Loucy (cell line): ENCODE data around the gene OVOL2.

ENCODE experiments used
- H2AFZ ChIP-seq: fragments of 200-600 bp; sonication (generic); 2 replicates; pipeline ENCODE4 v1.6.0; 2016; ENCODE audit warnings: antibody characterized with exemption, mild to moderate bottlenecking, low read length, moderate library complexity
- H3F3A ChIP-seq: fragments of 200-600 bp; 2 replicates; pipeline ENCODE4 v1.6.0; 2016; ENCODE audit warnings: antibody characterized with exemption, low read depth, mild to moderate bottlenecking
- H3K27me3 ChIP-seq: fragments of 200-600 bp; sonication (generic); 2 replicates; pipeline ENCODE4 v1.6.1; 2014; ENCODE audit warnings: low read length, mild to moderate bottlenecking; ENCODE audit not compliant: insufficient read depth, poor library complexity, severe bottlenecking
- H3K36me3 ChIP-seq: fragments of 200-600 bp; sonication (generic); 2 replicates; pipeline ENCODE4 v1.6.1; 2016; ENCODE audit warnings: low read length; ENCODE audit not compliant: insufficient read depth
- H3K4me1 ChIP-seq: fragments of 200-600 bp; sonication (generic); 2 replicates; pipeline ENCODE4 v1.5.1; 2014; ENCODE audit warnings: low read length, mild to moderate bottlenecking; ENCODE audit not compliant: insufficient read depth, poor library complexity, severe bottlenecking
- H3K4me2 ChIP-seq: fragments of 200-600 bp; sonication (generic); 2 replicates; pipeline ENCODE4 v1.6.0; 2014; ENCODE audit warnings: antibody characterized with exemption, low read length, low read depth, mild to moderate bottlenecking; ENCODE audit not compliant: poor library complexity, severe bottlenecking
- H3K4me3 ChIP-seq: fragments of 200-600 bp; sonication (generic); 2 replicates; pipeline ENCODE4 v1.5.1; 2014; ENCODE audit warnings: low read length, mild to moderate bottlenecking, mixed read lengths; ENCODE audit not compliant: poor library complexity, severe bottlenecking
- H3K79me2 ChIP-seq: fragments of 200-600 bp; sonication (generic); 2 replicates; pipeline ENCODE4 v1.6.1; 2014; ENCODE audit warnings: low read length; ENCODE audit not compliant: insufficient read depth
- H3K9ac ChIP-seq: fragments of 200-600 bp; sonication (generic); 2 replicates; pipeline ENCODE4 v1.6.0; 2014; ENCODE audit warnings: mild to moderate bottlenecking, low read depth, low read length, moderate library complexity; ENCODE audit not compliant: poor library complexity, severe bottlenecking
- H3K9me2 ChIP-seq: fragments of 200-600 bp; sonication (generic); replicated peaks from 2 replicates; pipeline ENCODE4 v1.6.1; 2016; ENCODE audit warnings: low read depth, low read length, mixed read lengths
- H3K9me3 ChIP-seq: fragments of 200-600 bp; sonication (generic); 2 replicates; pipeline ENCODE4 v1.6.1; 2014; ENCODE audit warnings: mild to moderate bottlenecking, antibody characterized with exemption, low read length, low read depth; ENCODE audit not compliant: insufficient read depth
- H4K20me1 ChIP-seq: fragments of 200-600 bp; sonication (generic); 2 replicates; pipeline ENCODE4 v1.6.0; 2014; ENCODE audit warnings: antibody characterized with exemption, low read length, mild to moderate bottlenecking; ENCODE audit not compliant: insufficient read depth, poor library complexity, severe bottlenecking
- EZH2phosphoT487 ChIP-seq: fragments of 200-600 bp; IDR thresholded peaks from 2 replicates; pipeline ENCODE4 v1.6.1; 2018; ENCODE audit warnings: antibody characterized with exemption, mild to moderate bottlenecking, moderate library complexity, borderline replicate concordance
- TF ChIP-seq, protein P1 (sequence below): fragments of 200-600 bp; sonication (generic); conservative IDR thresholded peaks from 2 replicates; pipeline ENCODE4 v1.5.1; 2014; ENCODE audit warnings: mild to moderate bottlenecking, antibody characterized with exemption, low read length

The OVOL2 gene

DNA sequence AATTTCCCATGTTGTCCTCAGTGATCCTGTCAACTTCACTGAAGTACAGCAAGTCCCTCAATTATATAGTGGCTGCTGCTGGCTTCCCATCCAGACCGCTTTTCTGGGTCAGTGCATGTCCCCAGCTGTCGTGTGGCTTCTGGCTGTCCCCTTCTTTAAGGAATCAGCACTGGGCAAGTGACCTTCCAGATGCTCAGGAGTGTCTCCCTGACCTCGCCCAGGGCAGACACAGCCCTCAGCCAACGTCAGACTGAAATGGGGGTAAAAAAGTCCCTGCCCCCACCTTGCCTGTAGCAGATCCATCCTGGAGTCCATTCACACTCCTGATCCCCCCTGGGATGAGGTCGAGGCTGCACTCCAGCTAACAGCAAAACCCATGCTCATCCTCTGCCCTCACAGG is 23.7 kb downstream of the OVOL2 start:
- H3K9ac ChIP-seq: no peak overlapping the region
- H3K9me3 ChIP-seq: no peaks in the 10 kb centered on the region
- no peak for TF ChIP-seq EZH2phosphoT487
- TF ChIP-seq, protein P1, sequence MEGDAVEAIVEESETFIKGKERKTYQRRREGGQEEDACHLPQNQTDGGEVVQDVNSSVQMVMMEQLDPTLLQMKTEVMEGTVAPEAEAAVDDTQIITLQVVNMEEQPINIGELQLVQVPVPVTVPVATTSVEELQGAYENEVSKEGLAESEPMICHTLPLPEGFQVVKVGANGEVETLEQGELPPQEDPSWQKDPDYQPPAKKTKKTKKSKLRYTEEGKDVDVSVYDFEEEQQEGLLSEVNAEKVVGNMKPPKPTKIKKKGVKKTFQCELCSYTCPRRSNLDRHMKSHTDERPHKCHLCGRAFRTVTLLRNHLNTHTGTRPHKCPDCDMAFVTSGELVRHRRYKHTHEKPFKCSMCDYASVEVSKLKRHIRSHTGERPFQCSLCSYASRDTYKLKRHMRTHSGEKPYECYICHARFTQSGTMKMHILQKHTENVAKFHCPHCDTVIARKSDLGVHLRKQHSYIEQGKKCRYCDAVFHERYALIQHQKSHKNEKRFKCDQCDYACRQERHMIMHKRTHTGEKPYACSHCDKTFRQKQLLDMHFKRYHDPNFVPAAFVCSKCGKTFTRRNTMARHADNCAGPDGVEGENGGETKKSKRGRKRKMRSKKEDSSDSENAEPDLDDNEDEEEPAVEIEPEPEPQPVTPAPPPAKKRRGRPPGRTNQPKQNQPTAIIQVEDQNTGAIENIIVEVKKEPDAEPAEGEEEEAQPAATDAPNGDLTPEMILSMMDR: no peak
- H3K27me3 ChIP-seq: no peaks in the 10 kb centered on the region
- H3K9me2 ChIP-seq: no peaks in the 10 kb centered on the region
- no peak overlapping the region for H3K4me2 ChIP-seq
- no peaks in the 10 kb centered on the region for H3K79me2 ChIP-seq
- no peaks in the 10 kb centered on the region for H3K4me1 ChIP-seq
- no peaks in the 10 kb centered on the region for H4K20me1 ChIP-seq
- H2AFZ ChIP-seq: no peak overlapping the region
- H3K36me3 ChIP-seq: no peaks in the 10 kb centered on the region
- H3K4me3 ChIP-seq: no peak overlapping the region
- H3F3A ChIP-seq: no peaks in the 10 kb centered on the region

DNA sequence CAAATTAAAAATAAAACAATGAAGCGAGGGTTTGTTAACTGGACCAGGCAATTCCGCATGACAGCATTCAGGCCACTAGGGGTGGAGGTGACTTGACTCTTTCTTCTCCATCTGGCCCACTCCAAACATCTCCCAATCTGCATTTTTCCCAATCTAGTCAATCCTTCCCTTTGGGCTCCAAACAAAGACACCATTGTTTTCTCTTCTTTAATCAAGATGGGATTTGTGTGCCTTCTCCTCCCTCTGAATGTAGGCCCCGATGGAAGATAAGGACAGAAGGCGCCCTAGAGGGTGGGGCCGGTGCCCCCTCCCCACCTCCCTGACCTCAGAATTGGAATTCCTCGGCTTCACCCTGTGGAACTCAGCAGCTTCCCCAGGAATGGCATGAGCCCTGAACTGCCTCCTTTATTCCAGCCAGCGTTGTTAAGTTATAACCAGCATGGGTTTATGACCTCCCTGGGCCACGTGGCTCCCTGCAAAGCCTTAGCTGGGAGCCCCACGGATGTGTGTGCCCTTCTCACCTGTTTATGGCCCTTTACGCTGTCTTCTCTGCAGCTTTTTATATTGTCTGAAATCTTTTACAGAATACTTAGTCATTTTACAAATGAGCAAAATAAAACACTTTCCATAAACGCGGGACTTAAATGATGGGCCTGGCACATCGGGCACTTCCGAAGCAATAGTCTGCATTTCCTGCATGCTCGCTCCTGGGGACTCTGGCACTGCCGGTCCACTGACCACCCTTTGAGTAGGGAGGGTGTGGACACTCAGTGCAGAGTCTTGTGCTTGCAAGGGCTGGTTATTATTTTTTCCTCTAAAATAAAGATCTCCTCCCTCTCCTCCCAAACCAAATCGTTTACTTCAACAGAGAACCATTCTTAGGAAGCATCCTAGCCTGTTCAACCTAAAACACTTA is 24.5 kb downstream of the OVOL2 start:
- Histone ChIP-seq H3K9ac (no peak overlapping the region), H2AFZ (no peak overlapping the region), H3K4me3 (no peak overlapping the region), H3K9me2 (no peaks in the 10 kb centered on the region), H3K4me1 (no peaks in the 10 kb centered on the region), H3F3A (no peaks in the 10 kb centered on the region), H3K9me3 (no peaks in the 10 kb centered on the region), H3K27me3 (no peaks in the 10 kb centered on the region), H4K20me1 (no peaks in the 10 kb centered on the region), H3K4me2 (no peak overlapping the region), H3K36me3 (no peaks in the 10 kb centered on the region), H3K79me2 (no peaks in the 10 kb centered on the region)
- TF ChIP-seq, protein P1: no peak
- TF ChIP-seq EZH2phosphoT487: no peak

DNA sequence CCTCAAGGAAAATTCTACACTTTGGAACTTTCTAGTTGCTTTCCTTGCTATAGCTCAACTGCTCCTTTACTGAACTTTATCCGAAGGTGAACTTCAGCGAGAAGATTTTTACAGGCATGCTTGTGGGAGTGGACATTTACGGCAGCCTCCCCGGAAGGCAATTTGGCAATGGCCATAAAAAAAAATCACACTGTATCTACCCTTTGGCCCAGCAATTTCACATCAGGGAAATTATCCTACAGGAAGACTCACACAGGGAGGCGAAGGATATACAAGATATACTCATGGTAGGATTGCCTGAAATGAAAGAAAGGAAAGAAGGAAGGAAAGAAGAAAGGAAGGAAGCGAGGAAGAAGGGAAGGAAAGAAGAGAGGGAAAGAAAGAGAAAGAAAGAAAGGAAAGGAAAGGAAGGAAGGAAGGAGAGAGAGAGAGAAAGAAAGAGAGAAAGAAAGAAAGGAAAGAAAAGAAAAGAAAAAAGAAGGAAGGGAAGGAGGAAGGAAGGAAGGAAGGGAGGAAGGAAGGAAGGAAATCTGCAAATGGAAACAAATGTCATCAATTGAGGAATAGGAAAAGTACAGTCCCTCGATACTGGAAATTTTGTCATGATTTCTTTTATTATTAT is 25.7 kb downstream of the OVOL2 start:
- H3K27me3 ChIP-seq: no peaks in the 10 kb centered on the region
- H3K9ac ChIP-seq: no peak overlapping the region
- no peaks in the 10 kb centered on the region for H3K36me3 ChIP-seq
- TF ChIP-seq, protein P1: no peak
- H3F3A ChIP-seq: no peaks in the 10 kb centered on the region
- H3K4me2 ChIP-seq: no peak overlapping the region
- H3K4me1 ChIP-seq: no peaks in the 10 kb centered on the region
- H3K79me2 ChIP-seq: no peaks in the 10 kb centered on the region
- no peaks in the 10 kb centered on the region for H3K9me3 ChIP-seq
- H3K9me2 ChIP-seq: no peaks in the 10 kb centered on the region
- no peak overlapping the region for H3K4me3 ChIP-seq
- H2AFZ ChIP-seq: no peak overlapping the region
- no peaks in the 10 kb centered on the region for H4K20me1 ChIP-seq
